PC-9 (cell line): Measurements from ENCODE around the gene ZNF765. TPM values are rescaled to one million over a fixed set of nuclear protein-coding genes. Genes with fewer than 3 reads are reported as not detected.
"Not testable (repeated sequence)": the region's sequence is repeated elsewhere in the genome, so short reads cannot be mapped to it uniquely, and the experiment has no call there.

Source experiments
- BruUV-seq: library from RNA; stranded (reverse); fragments of 400-500 nt; replicated peaks from 2 replicates; lab custom pipeline; 2021; lab: Mats Ljungman, UMichigan
- CTCF ChIA-PET: fragments of 300-600 bp; sonication (Branson Sonifier 250); formaldehyde crosslinking; loops from one replicate; lab custom pipeline; 2022; ENCODE audit warnings: antibody characterized with exemption; lab: Charles Lee
- POLR2A ChIA-PET: fragments of 300-600 bp; sonication (Branson Sonifier 250); formaldehyde crosslinking; loops from one replicate; lab custom pipeline; 2022; ENCODE audit warnings: antibody characterized with exemption; ENCODE audit not compliant: unreplicated experiment; lab: Charles Lee
- DNase-seq, 2 experiments: peaks; one replicate each; pipeline versions ENCODE4 v3.0.0 to v3.0.0-alpha.2; 2015 to 2022; ENCODE audit warnings: mixed read lengths in 1 of 2
- H2AFZ ChIP-seq: fragments of 200-600 bp; sonication (generic); 2 replicates; pipeline ENCODE4 v1.8.1; 2017; ENCODE audit warnings: antibody characterized with exemption
- H3F3A ChIP-seq: fragments of 200-600 bp; sonication (generic); 2 replicates; pipeline ENCODE4 v1.8.1; 2017; ENCODE audit warnings: antibody characterized with exemption, mild to moderate bottlenecking, low read depth; ENCODE audit not compliant: insufficient read depth
- H3K27ac ChIP-seq: fragments of 200-600 bp; sonication (generic); 2 replicates; pipeline ENCODE4 v1.6.1; 2016; ENCODE audit warnings: mixed run types
- H3K27me3 ChIP-seq: fragments of 200-600 bp; sonication (generic); 2 replicates; pipeline ENCODE4 v1.6.1; 2016; ENCODE audit warnings: low read depth, mixed run types; ENCODE audit not compliant: insufficient read depth
- H3K36me3 ChIP-seq: fragments of 200-600 bp; sonication (generic); 2 replicates; pipeline ENCODE4 v1.6.1; 2016; ENCODE audit warnings: low read depth, mixed run types
- H3K4me1 ChIP-seq: fragments of 200-600 bp; sonication (generic); replicated peaks from 2 replicates; pipeline ENCODE4 v1.6.1; 2016; ENCODE audit warnings: mixed run types; ENCODE audit not compliant: insufficient read depth
- H3K4me2 ChIP-seq: fragments of 200-600 bp; sonication (generic); 2 replicates; pipeline ENCODE4 v1.6.1; 2017; ENCODE audit warnings: mixed run types
- H3K4me3 ChIP-seq: fragments of 200-600 bp; sonication (generic); 2 replicates; pipeline ENCODE4 v1.6.1; 2016; ENCODE audit warnings: mixed run types
- H3K79me2 ChIP-seq: fragments of 200-600 bp; sonication (generic); 2 replicates; pipeline ENCODE4 v1.6.1; 2017; ENCODE audit warnings: low read depth, mixed run types
- H3K9me2 ChIP-seq: fragments of 200-600 bp; sonication (generic); 2 replicates; pipeline ENCODE4 v1.8.1; 2017; ENCODE audit warnings: mild to moderate bottlenecking; ENCODE audit not compliant: insufficient read depth
- H3K9me3 ChIP-seq: fragments of 200-600 bp; sonication (generic); 2 replicates; pipeline ENCODE4 v1.8.1; 2016; ENCODE audit warnings: low read depth; ENCODE audit not compliant: insufficient read depth
- H4K20me1 ChIP-seq: fragments of 200-600 bp; sonication (generic); 2 replicates; pipeline ENCODE4 v1.8.1; 2017; ENCODE audit not compliant: insufficient read depth
- CTCF ChIP-seq: fragments of 200-600 bp; sonication (generic); conservative IDR thresholded peaks from 2 replicates; pipeline ENCODE4 v1.6.1; 2017; ENCODE audit warnings: mixed run types, antibody characterized with exemption, mild to moderate bottlenecking, moderate library complexity
- EZH2 ChIP-seq: fragments of 200-600 bp; sonication (generic); IDR thresholded peaks from 2 replicates; pipeline ENCODE4 v1.8.0; 2017; ENCODE audit warnings: antibody characterized with exemption, low read depth
- intact Hi-C: fragments of 100-400 bp; cut with micrococcal nuclease; formaldehyde crosslinking; loops from one replicate; pipeline ENCODE4 v1.10.0; 2022; ENCODE audit not compliant: unreplicated experiment
- total RNA-seq: library from RNA; stranded (reverse); gene quantifications from 2 replicates; pipeline ENCODE4 v1.2.3, GENCODE V29; 2021

The ZNF765 gene
- total RNA-seq, 1 experiment from 2014 or later: 12.5 TPM

- peaks cover 47% of the 10 kb centered on the region for H3K9me3 ChIP-seq
- CTCF ChIA-PET: no interaction called here
Observed at GRCh38 chr19:53389978-53390377, 5.0 kb upstream of the ZNF765 start.

GRCh38 chr19:53394522-53394973 is 401 bp upstream of the ZNF765 start:
- Histone ChIP-seq H2AFZ (peak overlapping the region; percentile 90), H3F3A (no peaks in the 10 kb centered on the region; the same call in 1 of the 2 replicates), H3K4me2 (peak overlapping the region; percentile 84), H3K9me2 (no peaks in the 10 kb centered on the region), H3K27ac (no peak overlapping the region), H3K4me3 (peak overlapping the region; percentile 88), H3K9me3 (peaks cover 20% of the 10 kb centered on the region; the same call in 1 of the 2 replicates), H3K36me3 (peaks cover 11% of the 10 kb centered on the region), H3K79me2 (peaks cover 17% of the 10 kb centered on the region), H3K27me3 (no peaks in the 10 kb centered on the region), H3K4me1 (peaks cover 6% of the 10 kb centered on the region; the same call in 1 of the 2 replicates), H4K20me1 (no peaks in the 10 kb centered on the region)
- TF ChIP-seq EZH2 (no peak), CTCF (peak; percentile 67; the same call in 1 of the 2 replicates)
- BruUV-seq: no TSS peak
- intact Hi-C loops: loop anchor here (2.0 kb wide), 1 partner anchor 1126 kb away; the partner anchor contains the start of gene ZNF766
- peak in 1 of 2 experiments; percentile 40 for DNase-seq
- POLR2A ChIA-PET: interaction anchor here (0.6 kb wide), 1 partner anchor 1412 kb away, joined by 3 read pairs; no protein-coding TSS in a partner anchor
- CTCF ChIA-PET: no interaction called here

More at GRCh38 chr19:53389978-53390377, 5.0 kb upstream of the ZNF765 start:
- Histone ChIP-seq H3K4me2 (no peak overlapping the region), H3F3A (no peaks in the 10 kb centered on the region; the same call in 1 of the 2 replicates), H3K79me2 (no peaks in the 10 kb centered on the region), H4K20me1 (no peaks in the 10 kb centered on the region), H2AFZ (no peak overlapping the region), H3K27ac (no peak overlapping the region), H3K4me1 (no peaks in the 10 kb centered on the region), H3K36me3 (0 out of 2 replicates have a peak, but pooled peaks cover 6% of the 10 kb centered on the region), H3K9me2 (no peaks in the 10 kb centered on the region), H3K27me3 (no peaks in the 10 kb centered on the region), H3K4me3 (no peak overlapping the region)
- no TSS peak for BruUV-seq
- no peak for DNase-seq
- TF ChIP-seq CTCF (no peak), EZH2 (no peak)
- POLR2A ChIA-PET: no interaction called here
- intact Hi-C loops: no loop called here

- H3K9me2 ChIP-seq, H3F3A ChIP-seq, H3K27ac ChIP-seq, H3K27me3 ChIP-seq, DNase-seq, H3K4me1 ChIP-seq, BruUV-seq, H4K20me1 ChIP-seq, CTCF ChIA-PET: not testable (repeated sequence)
- Histone ChIP-seq H3K9me3 (peaks cover 25% of the 10 kb centered on the region; the same call in 1 of the 2 replicates), H2AFZ (peak overlapping the region; percentile 90), H3K4me2 (peak overlapping the region; percentile 84), H3K36me3 (peaks cover 23% of the 10 kb centered on the region), H3K79me2 (peaks cover 17% of the 10 kb centered on the region), H3K4me3 (peak overlapping the region; percentile 88)
- POLR2A ChIA-PET: interaction anchor here (0.7 kb wide), 1 partner anchor 392 kb away, joined by 11 read pairs; no protein-coding TSS in a partner anchor
- intact Hi-C loops: loop anchor here (1.0 to 2.0 kb wide), 2 partner anchors 31 to 1127 kb away; partner anchors contain the start of genes ZNF525 and ZNF766
Observed at GRCh38 chr19:53395840-53396524, 1.0 kb downstream of the ZNF765 start.
